ENCODE results near the gene RANBP17. TPM values are rescaled to one million over a fixed set of nuclear protein-coding genes. Genes with fewer than 3 reads are reported as not detected.

RANBP17 gene
- total RNA-seq, 6 donors from 2014 or later, result 12.6 to 81.4 (median 23.9) TPM

- H3K27ac ChIP-seq, result no peak overlapping the region
- no peak for ATAC-seq (ENCODE audit: low FRiP score in 2 of 2)
- H3K9me3 ChIP-seq, result peaks cover 0 to 11% (median 5%) of the 10 kb centered on the region in 4 donors
- no peaks in the 10 kb centered on the region for H3K4me1 ChIP-seq
- 91 to 97% methylated on average over 3 of the region's 3 CpGs for WGBS, 2 donors
- no peak overlapping the region for H3K4me3 ChIP-seq
- DNase-seq, result no peak
- H3K36me3 ChIP-seq, result no peaks in the 10 kb centered on the region
- TF ChIP-seq EP300 (IDR thresholded peaks at IDR 0.05), result no peak
- no peak for TF ChIP-seq POLR2A (IDR thresholded peaks at IDR 0.05)
- TF ChIP-seq CTCF (IDR thresholded peaks at IDR 0.05), result no peak
- TF ChIP-seq POLR2AphosphoS5 (IDR thresholded peaks at IDR 0.05), result no peak
- H3K27me3 ChIP-seq, result no peaks in the 10 kb centered on the region
Observed at GRCh38 chr5:171055875-171056454, 194.1 kb downstream of the RANBP17 start.

GRCh38 chr5:171067540-171068130, 205.8 kb downstream of the RANBP17 start:
- DNase-seq, result no peak
- no peak overlapping the region for H3K27ac ChIP-seq
- WGBS, 2 donors, result 85 to 93% methylated on average over 2 of the region's 2 CpGs
- no peaks in the 10 kb centered on the region for H3K36me3 ChIP-seq
- H3K4me1 ChIP-seq, result no peaks in the 10 kb centered on the region
- no peaks in the 10 kb centered on the region for H3K27me3 ChIP-seq
- peaks cover 7 to 34% (median 12%) of the 10 kb centered on the region in 4 donors for H3K9me3 ChIP-seq
- no peak for ATAC-seq (ENCODE audit: low FRiP score in 2 of 2)
- H3K4me3 ChIP-seq, result no peak overlapping the region
- TF ChIP-seq CTCF (IDR thresholded peaks at IDR 0.05) (no peak), POLR2A (IDR thresholded peaks at IDR 0.05) (no peak), POLR2AphosphoS5 (IDR thresholded peaks at IDR 0.05) (no peak), EP300 (IDR thresholded peaks at IDR 0.05) (no peak)

- DNase-seq (no peak), ATAC-seq (ENCODE audit: low FRiP score in 2 of 2) (no peak)
- WGBS, 2 donors, result 88% methylated on average over 5 of the region's 5 CpGs
- no peaks in the 10 kb centered on the region for H3K4me1 ChIP-seq
- no peak overlapping the region for H3K4me3 ChIP-seq
- no peaks in the 10 kb centered on the region for H3K27me3 ChIP-seq
- peaks cover 0 to 4% (median 0%) of the 10 kb centered on the region in 4 donors for H3K9me3 ChIP-seq
- TF ChIP-seq POLR2A (IDR thresholded peaks at IDR 0.05) (no peak), POLR2AphosphoS5 (IDR thresholded peaks at IDR 0.05) (no peak)
- no peak overlapping the region for H3K27ac ChIP-seq
- no peaks in the 10 kb centered on the region for H3K36me3 ChIP-seq
Observed at GRCh38 chr5:171074747-171075146, 212.9 kb downstream of the RANBP17 start.

- TF ChIP-seq EP300 (IDR thresholded peaks at IDR 0.05) (no peak), POLR2AphosphoS5 (IDR thresholded peaks at IDR 0.05) (no peak), CTCF (IDR thresholded peaks at IDR 0.05) (no peak), POLR2A (IDR thresholded peaks at IDR 0.05) (no peak)
- DNase-seq (no peak), ATAC-seq (ENCODE audit: low FRiP score in 2 of 2) (no peak)
- peaks cover 0 to 4% (median 0%) of the 10 kb centered on the region in 4 donors for H3K9me3 ChIP-seq
- WGBS, 2 donors, result 64 to 68% methylated on average over 7 of the region's 7 CpGs
- H3K4me1 ChIP-seq, result no peaks in the 10 kb centered on the region
- H3K27ac ChIP-seq, result no peak overlapping the region
- H3K4me3 ChIP-seq, result no peak overlapping the region
- H3K27me3 ChIP-seq, result no peaks in the 10 kb centered on the region
- no peaks in the 10 kb centered on the region for H3K36me3 ChIP-seq
Observed at GRCh38 chr5:171080186-171080938, 218.5 kb downstream of the RANBP17 start.

- no peak overlapping the region for H3K27ac ChIP-seq
- ATAC-seq (ENCODE audit: low FRiP score in 2 of 2), result no peak
- TF ChIP-seq POLR2A (IDR thresholded peaks at IDR 0.05), result no peak
- TF ChIP-seq EP300 (IDR thresholded peaks at IDR 0.05), result no peak
- no peak for TF ChIP-seq CTCF (IDR thresholded peaks at IDR 0.05)
- TF ChIP-seq POLR2AphosphoS5 (IDR thresholded peaks at IDR 0.05), result no peak
- no peak overlapping the region for H3K4me3 ChIP-seq
- no peaks in the 10 kb centered on the region for H3K4me1 ChIP-seq
- H3K36me3 ChIP-seq, result no peaks in the 10 kb centered on the region
- no peak for DNase-seq
- H3K27me3 ChIP-seq, result no peaks in the 10 kb centered on the region
- peaks cover 0 to 4% (median 0%) of the 10 kb centered on the region in 4 donors for H3K9me3 ChIP-seq
- WGBS, 2 donors, result 58 to 60% methylated on average over 1 of the region's 1 CpG
Observed at GRCh38 chr5:171081319-171081718, 219.5 kb downstream of the RANBP17 start.
